GM19395 (cell line): Measurements from ENCODE around the gene TMEM151B.

ENCODE experiments used
- ATAC-seq: cut with Tn5 transposase; IDR thresholded peaks from one replicate; pipeline ENCODE4 v1.9.1; 2021; ENCODE audit warnings: mild to moderate bottlenecking, moderate library complexity; ENCODE audit not compliant: unreplicated experiment

The TMEM151B gene

DNA sequence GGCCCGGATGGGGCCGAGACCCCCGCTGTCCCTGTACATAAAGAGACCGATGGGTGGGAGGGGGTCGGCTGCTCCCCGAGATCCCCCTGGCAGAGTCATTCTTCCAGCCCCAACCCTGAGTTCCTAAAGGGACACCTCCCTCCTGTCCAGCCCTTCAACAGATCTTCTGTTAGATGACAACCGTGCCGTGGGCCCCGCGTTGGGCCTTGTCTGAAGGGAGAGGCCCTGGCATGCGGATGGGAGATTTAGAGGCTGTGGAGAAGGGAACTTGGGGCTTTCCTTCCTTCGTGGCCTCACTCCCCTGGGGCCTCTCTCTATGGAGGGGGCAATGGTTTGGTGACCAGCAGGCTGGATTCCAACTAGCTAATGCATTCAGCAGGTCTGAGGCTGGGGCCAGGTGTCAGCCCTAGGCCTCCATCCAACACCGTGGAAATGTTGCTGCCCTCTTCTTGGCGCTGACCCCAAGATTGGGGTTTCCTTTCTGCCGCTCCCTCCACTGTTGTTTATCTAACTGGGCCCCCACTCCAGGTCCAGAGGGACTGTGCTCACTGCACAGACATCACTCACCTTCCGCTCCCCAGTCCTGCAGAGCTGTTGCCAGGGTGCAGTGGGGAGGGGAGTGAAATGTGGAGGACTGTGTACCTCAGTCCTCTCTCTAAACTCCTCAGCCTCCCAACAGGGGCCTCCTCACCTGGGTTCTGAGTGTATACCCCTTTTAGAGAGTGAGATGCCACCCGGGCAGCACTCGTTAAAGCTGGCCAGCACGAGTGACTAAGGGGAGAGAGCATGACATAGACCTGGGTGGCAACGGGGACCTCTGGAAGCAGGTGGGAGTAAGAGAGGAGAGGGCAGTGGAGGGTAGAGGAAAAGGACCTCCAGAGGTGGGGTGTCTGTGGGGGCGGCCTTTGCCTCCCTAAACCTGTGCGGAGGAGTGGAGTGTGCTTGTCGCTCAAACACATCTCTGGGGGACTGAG, 6.7 kb downstream of the TMEM151B start:
- no peak for ATAC-seq

GRCh38 chr6:44277763-44278162, 7.5 kb downstream of the TMEM151B start:
- ATAC-seq = no peak

DNA sequence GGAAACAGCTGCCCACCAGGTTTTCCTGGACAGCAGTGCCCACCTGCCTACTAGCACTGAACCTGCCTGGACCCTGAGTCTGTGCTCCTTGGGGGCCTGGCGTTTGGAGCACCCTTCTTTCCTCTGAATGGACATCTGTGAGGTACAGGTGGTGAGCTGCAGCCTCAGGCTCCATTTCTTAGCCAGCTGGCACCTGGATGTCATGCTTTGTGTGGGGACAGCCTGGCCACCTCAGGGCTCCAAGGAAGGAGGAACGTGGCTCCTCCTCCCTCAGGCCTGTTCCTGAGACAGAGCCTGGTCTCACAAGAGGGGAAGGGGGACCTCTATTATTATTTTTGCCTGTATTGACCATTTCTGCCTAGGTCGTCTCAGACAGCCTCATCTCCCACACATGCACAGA, 8.1 kb downstream of the TMEM151B start:
- ATAC-seq = no peak

DNA sequence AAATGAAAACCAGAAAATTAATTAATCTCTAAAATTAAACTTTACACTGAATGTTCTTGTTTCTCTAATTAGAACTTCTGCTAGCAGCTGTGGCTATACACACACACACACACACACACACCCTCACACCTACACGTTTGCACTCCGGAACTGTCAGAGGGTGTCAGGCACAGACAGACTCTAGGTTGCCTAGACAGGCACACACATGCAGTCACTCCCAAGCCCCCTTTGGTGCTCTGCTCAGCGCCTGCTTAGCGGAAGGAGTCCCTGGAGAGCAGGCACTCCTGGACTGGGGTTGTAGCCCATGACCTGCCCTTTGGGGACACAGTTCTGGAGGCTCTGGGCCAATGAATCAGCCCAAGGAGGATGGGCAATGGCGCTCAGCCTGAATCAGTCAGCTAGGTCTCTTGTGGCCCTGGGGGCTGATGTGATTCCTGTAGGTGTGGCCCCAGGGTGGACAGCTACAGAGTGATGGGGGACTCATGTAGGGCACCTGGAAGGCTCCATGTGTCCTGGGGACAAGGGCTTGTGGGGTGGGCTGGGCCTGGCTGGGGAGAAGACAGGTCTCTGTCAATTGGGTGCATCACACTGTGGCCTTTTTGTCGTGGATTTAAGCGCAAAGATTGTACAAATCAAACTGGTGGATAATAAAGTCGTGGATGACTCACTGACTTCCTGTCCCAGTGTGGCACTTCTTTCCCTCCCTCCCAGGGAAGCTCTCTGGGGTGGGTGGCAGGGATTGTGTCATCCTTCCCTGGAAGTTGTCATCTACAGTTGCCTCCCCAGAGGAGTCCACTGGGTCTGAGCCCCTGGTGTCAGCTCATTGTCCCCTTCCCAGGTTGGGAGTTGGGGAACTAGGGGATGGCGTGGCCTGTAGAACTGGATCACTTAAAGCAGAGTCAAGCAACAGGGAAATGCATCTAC, 8.8 kb downstream of the TMEM151B start:
- no peak for ATAC-seq

DNA sequence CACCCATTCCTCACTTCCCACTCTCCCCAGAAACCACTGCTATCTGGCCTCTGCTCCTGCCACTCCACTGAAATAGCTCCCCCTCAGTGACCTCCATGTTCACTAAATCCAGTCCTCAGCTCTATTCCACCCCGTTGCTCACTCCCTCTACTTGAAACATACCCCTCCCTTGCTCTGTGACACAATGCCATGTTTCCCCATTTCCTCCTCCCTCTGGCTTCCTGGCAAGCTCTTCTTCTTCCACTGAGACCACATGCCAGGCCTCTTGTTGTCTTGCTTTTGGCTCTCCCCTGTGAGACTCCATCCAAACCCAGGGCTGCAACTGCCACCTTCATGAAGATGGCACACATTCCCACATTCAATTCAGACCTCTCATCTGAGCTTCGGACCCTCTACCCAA, 13.9 kb downstream of the TMEM151B start:
- no peak for ATAC-seq

DNA sequence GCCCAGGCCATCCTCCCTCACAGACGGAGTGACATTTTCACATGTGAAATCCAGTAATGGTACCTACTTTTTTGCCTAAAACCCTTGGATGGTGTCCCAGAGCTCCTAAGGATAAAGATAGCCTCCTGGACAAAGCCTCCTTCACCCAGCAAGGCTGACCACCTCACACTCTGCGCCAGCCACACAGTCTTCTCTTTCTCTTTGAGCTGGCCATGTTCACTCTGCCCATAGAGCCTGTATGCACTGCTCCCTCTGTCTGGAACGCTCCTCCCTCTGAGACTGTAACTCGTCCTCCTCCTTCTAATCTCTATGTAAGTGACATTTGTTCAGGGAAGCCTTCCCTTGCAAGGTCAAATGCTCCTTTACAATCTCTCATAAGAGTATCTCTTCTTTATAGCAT, 14.6 kb downstream of the TMEM151B start:
- no peak for ATAC-seq

DNA sequence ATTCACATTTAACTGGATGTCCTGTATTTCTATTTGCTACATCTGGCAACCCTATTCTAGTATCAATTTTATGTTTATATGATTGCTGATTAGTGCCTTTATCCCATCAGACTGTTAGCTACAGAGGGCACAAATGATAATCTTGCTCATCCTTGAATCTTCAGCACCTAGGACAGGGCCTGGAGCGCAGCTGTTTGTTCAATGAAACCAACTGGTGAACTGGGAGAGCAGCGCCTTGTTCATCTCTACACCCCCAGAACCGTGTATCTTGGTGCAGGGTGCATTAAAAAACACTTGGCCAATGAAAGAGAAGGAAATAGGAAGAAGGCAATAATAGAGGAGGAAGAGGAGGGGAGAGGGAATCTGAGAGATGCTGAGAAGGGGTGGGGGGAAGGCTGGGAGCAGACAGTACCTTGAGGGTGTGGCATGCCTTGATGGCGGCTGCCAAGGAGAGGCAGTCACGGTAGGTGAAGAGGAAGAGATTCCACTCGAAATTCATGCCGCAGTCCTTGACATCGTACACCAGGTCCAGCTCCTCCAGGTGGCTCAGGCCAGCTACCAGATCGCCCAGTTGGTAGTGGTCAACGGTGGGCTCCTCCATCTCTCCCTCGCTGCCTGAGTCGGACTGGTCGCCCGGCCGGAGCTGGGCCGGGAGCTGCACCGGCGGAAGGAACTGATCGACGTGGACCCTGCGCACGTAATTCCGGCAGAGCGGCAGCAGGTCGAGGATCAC, 15.5 kb downstream of the TMEM151B start:
- ATAC-seq = no peak

DNA sequence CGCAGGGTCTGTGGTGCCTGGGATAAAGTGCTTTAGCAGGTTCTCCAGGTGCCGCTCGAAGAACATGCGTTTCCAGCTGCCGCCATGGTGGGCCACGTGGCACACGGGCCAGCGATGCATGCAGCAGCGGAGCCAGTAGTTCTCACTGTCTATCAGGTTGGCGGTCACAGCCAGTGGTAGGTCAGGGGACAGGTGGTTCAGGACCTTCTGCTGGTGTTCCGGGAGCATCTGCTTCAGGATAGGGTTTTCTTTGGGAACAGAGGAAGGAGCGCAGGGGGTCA, 16.0 kb downstream of the TMEM151B start:
- no peak for ATAC-seq

- no peak for ATAC-seq
These were observed 16.5 kb downstream of the TMEM151B start for GRCh38 chr6:44286747-44287146.

DNA sequence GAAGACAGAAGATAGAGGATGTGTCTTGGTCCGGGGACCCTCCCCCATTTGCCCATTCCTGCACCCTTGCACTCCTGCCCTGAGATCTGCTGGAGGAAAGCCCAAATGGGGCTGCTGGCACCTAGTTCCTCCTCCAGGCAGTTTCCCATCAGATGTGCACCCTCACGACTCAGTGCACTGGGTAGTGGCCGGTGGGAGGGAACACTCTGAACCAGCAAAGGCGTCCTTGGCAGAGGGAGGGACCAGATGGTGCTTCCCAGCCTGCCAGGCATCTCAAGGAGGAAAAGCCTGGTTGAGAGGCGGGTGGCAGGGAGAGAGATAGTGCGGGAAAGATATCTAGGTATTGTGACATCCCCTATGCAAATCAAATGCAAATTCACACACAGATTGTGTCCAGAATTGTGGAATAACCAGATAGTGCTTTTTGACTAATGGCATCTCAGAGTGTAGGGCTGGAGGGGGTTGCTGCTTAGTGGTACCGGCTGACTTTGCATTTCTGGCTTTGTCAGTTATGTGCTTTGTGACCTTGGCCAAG, 19.5 kb downstream of the TMEM151B start:
- no peak for ATAC-seq

- ATAC-seq = no peak
These were observed 21.6 kb downstream of the TMEM151B start for GRCh38 chr6:44291841-44292240.

DNA sequence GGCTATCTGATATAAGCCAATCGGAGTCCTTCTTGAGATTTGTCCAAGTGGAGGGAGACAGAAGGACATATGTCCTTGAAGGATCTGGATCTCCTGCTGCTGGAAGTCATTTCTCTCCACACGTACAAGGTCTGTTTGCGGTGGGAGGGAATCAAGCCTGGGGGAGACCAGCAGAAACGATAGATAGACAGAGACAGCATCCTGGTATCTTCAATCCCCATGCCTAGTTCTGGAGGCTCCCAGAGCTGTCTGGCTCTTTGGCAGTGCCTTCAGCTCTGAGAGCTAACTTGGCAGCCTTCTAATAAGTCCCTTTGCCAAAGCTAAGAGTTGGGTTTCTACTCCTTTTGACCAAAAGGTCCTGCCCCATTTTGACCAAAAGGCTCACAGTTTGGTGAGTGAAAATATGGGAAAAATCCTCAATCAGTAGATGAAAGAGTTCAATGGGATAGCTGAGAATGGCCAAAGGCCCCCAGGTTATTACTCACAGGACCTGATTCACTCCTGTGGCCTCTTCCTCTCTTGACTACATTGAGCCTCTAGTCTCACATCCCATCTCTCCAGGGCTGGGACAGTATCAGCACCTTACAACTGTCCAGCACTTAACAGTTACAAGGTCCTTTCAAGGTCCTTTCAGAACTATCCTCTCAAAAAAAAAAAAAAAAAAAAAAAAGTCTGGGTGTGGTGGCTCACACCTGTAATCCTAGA, 22.6 kb downstream of the TMEM151B start:
- ATAC-seq = no peak

DNA sequence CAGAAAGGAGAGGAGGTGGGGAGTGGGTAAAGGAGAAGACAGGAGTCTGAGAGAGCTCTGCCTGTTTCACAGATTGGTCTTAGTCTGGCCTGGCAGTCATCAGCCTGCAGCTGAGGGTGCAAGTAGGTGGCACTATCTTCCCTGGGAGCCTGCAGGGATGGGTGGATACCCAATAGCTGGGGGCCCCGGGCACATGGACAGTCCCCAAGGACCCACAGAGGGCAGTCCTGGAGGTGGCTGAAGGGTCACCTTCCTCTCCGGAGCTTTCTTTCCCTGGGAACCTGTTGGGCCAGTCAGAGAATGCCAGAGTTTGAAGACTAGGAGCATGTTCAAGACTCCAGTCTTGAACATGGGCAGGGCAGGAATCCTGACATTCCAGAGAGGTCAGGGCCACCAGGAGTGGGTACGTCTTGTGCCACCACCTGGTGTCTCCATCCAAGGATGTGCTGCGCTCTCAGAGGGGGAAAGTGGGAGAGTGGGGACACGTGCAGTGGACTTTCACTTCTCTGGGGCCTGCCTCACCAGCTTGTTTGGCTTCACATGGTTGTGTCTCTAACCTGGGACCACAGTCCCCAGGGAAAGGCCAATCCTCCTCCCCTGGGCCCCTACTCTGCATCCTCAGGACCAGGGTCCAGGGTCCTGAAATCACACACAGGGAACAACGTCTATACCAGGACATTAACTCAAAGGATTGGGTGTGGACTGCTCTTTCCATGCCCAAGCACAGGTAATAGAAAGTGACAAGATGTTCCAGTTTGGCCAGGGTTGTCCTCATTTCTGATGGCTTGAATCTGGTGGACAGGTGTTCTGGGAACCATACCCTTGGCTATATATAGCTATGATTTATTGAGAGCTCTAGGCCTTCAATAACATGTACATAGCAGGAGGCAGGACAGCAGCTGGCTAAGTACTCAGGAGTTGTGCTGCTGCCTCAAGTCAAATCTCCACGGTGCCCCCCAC, 24.9 kb downstream of the TMEM151B start:
- ATAC-seq = no peak

DNA sequence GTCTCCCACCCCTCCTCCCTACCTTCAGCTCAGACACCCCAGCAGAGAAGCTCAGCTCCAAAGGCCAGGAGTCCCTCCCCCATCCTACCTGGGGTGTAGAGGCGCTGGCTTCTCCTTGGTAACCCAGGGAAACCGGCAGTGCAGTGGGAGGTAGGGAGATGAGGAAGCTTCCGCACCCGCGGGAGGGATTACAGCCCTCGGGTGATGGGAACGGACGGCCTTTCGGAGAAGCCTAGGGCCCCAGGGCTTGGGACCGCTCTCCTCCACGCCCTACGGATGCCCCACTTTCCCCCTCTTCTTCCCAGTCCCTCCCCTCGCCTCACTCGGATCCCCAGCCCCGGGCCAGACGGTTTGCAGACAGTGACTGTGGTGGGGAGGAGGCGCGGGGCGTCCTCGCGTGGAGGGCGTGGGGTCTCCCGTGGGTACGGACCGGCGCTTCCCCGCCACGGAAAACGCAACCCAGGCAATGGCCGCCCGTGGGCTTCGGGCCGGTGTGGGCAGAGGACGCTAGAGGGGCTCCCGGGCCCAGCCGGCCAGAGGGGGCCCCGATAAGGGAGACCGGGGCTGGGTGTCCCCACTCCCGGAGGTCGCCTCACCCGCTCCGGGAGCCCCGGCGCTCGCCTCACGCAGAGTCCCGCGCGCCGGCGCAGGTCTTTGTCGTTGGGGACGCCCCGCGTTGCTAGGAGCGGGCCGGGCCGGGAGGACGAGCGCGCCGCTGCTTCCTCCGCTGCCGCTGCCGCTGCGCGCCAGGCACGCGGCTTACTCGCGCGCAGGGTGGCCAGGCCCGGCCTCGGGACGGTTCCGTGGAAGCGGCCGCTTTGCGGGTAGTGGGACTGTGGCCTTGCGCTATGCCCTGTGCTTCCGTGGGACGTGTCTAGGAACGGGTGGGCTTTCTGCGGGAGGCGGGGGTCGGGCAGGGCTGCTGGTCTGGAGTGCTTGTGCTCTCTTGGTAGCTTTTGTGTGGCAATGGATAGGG, 27.1 kb downstream of the TMEM151B start:
- no peak for ATAC-seq

GRCh38 chr6:44298055-44298803, 28.0 kb downstream of the TMEM151B start:
- ATAC-seq = no peak

DNA sequence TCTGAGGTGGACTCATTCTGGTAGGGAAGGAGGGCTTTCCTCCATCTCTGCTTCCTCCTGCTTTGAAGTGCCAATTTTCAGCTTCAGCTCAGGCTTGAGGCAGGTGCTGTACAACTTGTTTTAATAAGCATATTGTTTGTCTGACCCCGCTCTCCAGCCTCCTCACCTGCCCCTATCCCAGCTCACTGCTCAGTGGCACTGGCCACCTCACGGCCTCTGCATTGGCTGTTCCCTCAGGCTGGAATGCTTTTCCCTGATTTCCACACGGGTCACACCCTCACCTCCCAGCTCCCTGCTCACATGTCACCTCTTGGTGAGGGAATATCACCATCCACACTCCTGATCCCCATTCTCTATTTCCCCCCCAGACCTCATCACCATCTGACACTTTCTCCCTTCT, 28.6 kb downstream of the TMEM151B start:
- ATAC-seq = no peak

DNA sequence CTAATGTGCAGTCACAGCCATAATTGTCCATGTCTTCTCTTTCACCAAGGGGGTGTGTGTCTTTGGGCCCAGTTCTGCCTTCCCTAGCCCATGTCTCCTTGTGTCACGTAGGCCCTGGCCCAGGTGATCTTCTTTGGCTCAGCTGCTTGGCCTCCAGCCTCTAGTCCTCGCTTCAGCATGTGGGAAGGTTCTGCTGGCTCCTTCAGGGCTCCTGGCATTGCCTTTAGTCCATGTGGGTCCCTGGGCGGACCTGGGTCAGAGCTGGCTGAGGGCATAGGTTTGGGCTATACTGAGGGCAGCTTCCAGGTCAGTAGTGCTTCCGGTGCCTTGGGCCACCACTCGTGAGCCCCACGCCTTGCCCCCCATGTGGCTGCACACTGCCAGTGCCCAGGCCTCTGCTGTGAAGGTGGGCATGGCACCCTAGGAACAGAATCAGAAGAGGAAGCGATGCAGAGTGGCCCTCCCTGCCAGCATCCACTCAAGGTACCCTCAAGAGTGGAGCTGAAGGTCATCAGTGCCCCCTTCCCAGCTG, 30.1 kb downstream of the TMEM151B start:
- ATAC-seq = no peak
